Measurements from ENCODE around the gene NOL9.

Gene NOL9

GRCh38 chr1:6472391-6472790, 81.9 kb downstream of the NOL9 start:
- DNase-seq (ENCODE audit: low read depth in 2 of 2, low spot score in 1 of 2): no peak

- no peak for DNase-seq (ENCODE audit: low read depth in 2 of 2, low spot score in 1 of 2)
Observed at GRCh38 chr1:6471970-6472368, 82.3 kb downstream of the NOL9 start.
